Measurements from ENCODE around the gene FCGR1A. TPM values are rescaled to one million over a fixed set of nuclear protein-coding genes. Genes with fewer than 3 reads are reported as not detected.
"Not testable (repeated sequence)": the region's sequence is repeated elsewhere in the genome, so short reads cannot be mapped to it uniquely, and the experiment has no call there.

Gene FCGR1A
- total and polyA plus RNA-seq, 2 donors (not counting 3 experiments of a cell fraction or from before 2014, with no cell fraction given) = not detected

GRCh38 chr1:149792502-149792901 lies 10.0 kb downstream of the FCGR1A start:
- FAIRE-seq; H4K20me1 ChIP-seq (replicated peaks; ENCODE audit: control insufficient read depth, extremely low read depth, insufficient read depth, low read length); BruUV-seq (replicated peaks); H3K27me3 ChIP-seq (ENCODE audit: control insufficient read depth in 2 of 2, insufficient read depth in 2 of 2, low read length in 2 of 2); dilution Hi-C loops (cut with MboI; ENCODE audit: extremely low pct_ligation_motif_present, low sequenced_read_pairs); H3K9me1 ChIP-seq (replicated peaks; ENCODE audit: control insufficient read depth, extremely low read depth, insufficient read depth, low read length); CTCF ChIA-PET; H3K9me3 ChIP-seq (replicated peaks; ENCODE audit: control insufficient read depth, insufficient read depth, low read length); H3K9ac ChIP-seq (replicated peaks; ENCODE audit: extremely low read depth, insufficient read depth, low read length); H3K79me2 ChIP-seq (ENCODE audit: control insufficient read depth, insufficient read depth, low read length); H3K4me2 ChIP-seq (ENCODE audit: insufficient read depth, low read length); intact Hi-C loops (cut with micrococcal nuclease); POLR2A ChIA-PET; H3K27ac ChIP-seq (ENCODE audit: insufficient read depth, low read depth, low read length); H3K36me3 ChIP-seq (ENCODE audit: control insufficient read depth in 2 of 2, extremely low read depth in 1 of 2, insufficient read depth in 2 of 2, low read length in 2 of 2); H3K4me1 ChIP-seq (ENCODE audit: control insufficient read depth, extremely low read depth, insufficient read depth, low read length): not testable (repeated sequence)
- DNase-seq (ENCODE audit: low read depth, low spot score) = peak; percentile 10
- TF ChIP-seq, protein P1, sequence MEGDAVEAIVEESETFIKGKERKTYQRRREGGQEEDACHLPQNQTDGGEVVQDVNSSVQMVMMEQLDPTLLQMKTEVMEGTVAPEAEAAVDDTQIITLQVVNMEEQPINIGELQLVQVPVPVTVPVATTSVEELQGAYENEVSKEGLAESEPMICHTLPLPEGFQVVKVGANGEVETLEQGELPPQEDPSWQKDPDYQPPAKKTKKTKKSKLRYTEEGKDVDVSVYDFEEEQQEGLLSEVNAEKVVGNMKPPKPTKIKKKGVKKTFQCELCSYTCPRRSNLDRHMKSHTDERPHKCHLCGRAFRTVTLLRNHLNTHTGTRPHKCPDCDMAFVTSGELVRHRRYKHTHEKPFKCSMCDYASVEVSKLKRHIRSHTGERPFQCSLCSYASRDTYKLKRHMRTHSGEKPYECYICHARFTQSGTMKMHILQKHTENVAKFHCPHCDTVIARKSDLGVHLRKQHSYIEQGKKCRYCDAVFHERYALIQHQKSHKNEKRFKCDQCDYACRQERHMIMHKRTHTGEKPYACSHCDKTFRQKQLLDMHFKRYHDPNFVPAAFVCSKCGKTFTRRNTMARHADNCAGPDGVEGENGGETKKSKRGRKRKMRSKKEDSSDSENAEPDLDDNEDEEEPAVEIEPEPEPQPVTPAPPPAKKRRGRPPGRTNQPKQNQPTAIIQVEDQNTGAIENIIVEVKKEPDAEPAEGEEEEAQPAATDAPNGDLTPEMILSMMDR (IDR thresholded peaks at IDR 0.05; ENCODE audit: extremely low read depth in 1 of 2, insufficient read depth in 1 of 2, low read depth in 1 of 2, low read length in 2 of 2) = peak in 1 of 2 donors; percentile 45
- peak overlapping the region; percentile 51 for H2AFZ ChIP-seq (ENCODE audit: low read depth, low read length)
- H3K4me3 ChIP-seq (replicated peaks in 1 of 3; ENCODE audit: insufficient read depth in 1 of 3, low read depth in 1 of 3, low read length in 3 of 3) = peak overlapping the region in 1 of 3 experiments; percentile 52

DNA sequence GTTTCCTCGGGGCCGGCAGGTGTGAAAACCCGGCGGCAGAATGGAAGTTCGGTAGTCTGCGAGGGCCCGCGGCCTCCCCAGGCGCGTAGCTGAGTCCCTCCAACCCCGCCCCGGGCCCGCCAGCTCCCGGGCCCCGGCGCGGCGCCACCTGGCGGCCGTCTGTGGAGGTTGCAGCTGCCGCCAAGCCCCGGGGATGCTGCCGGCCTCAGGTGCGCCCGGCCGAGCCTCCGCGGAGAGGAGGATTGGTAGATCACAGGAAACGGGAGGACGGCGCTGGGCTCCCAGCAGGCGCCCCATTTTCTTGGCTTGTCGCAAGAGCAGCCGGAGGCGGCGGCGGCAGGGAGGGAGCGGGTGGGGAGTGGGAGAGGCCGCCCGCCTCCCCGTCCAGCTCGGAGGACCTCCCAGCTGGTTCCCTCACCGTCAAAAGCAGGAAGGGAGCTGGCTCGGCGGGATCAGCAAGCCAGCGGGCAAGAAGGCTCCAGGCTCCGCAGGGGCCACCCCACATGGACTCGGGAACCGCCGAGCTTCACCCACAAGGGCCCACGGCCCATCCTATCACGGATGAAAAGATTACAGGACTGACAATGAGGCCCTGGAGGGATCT lies 10.5 kb downstream of the FCGR1A start:
- dilution Hi-C loops (cut with MboI; ENCODE audit: extremely low pct_ligation_motif_present, low sequenced_read_pairs); H3K36me3 ChIP-seq (ENCODE audit: control insufficient read depth in 2 of 2, extremely low read depth in 1 of 2, insufficient read depth in 2 of 2, low read length in 2 of 2); H3K9ac ChIP-seq (replicated peaks; ENCODE audit: extremely low read depth, insufficient read depth, low read length); H3K79me2 ChIP-seq (ENCODE audit: control insufficient read depth, insufficient read depth, low read length); H2AFZ ChIP-seq (ENCODE audit: low read depth, low read length); H3K4me1 ChIP-seq (ENCODE audit: control insufficient read depth, extremely low read depth, insufficient read depth, low read length); H3K4me2 ChIP-seq (ENCODE audit: insufficient read depth, low read length); FAIRE-seq; POLR2A ChIA-PET; H4K20me1 ChIP-seq (replicated peaks; ENCODE audit: control insufficient read depth, extremely low read depth, insufficient read depth, low read length); BruUV-seq (replicated peaks); intact Hi-C loops (cut with micrococcal nuclease); H3K27me3 ChIP-seq (ENCODE audit: control insufficient read depth in 2 of 2, insufficient read depth in 2 of 2, low read length in 2 of 2); H3K9me1 ChIP-seq (replicated peaks; ENCODE audit: control insufficient read depth, extremely low read depth, insufficient read depth, low read length); CTCF ChIA-PET; H3K9me3 ChIP-seq (replicated peaks; ENCODE audit: control insufficient read depth, insufficient read depth, low read length); H3K27ac ChIP-seq (ENCODE audit: insufficient read depth, low read depth, low read length): not testable (repeated sequence)
- TF ChIP-seq, protein P1 (IDR thresholded peaks at IDR 0.05; ENCODE audit: extremely low read depth in 1 of 2, insufficient read depth in 1 of 2, low read depth in 1 of 2, low read length in 2 of 2) = peak in 1 of 2 donors; percentile 54
- peak overlapping the region in 1 of 3 experiments; percentile 52 for H3K4me3 ChIP-seq (replicated peaks in 1 of 3; ENCODE audit: insufficient read depth in 1 of 3, low read depth in 1 of 3, low read length in 3 of 3)
- peak; percentile 22 for DNase-seq (ENCODE audit: low read depth, low spot score)

DNA sequence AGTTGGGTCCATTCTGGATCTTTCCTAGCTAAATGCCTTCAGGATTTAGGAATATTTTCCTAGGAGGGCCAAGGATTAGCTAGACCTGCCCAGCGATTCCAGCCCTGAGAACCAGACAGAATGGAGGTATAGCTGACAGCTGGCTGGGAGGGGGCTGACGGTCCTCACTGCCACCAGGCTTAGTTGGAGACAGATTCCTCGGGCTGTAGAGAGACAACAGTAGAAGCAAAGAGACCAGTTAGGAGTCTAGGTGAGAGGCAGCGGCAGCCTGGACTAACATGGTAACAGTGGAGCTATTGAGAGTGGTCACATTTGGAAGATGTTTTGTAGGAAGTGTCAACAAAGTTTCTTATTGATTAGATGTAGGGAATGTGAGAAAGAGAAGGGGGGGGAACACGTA lies 11.4 kb downstream of the FCGR1A start:
- FAIRE-seq; H3K4me2 ChIP-seq (ENCODE audit: insufficient read depth, low read length); H3K9me1 ChIP-seq (replicated peaks; ENCODE audit: control insufficient read depth, extremely low read depth, insufficient read depth, low read length); H3K4me3 ChIP-seq (replicated peaks in 1 of 3; ENCODE audit: insufficient read depth in 1 of 3, low read depth in 1 of 3, low read length in 3 of 3); H3K9me3 ChIP-seq (replicated peaks; ENCODE audit: control insufficient read depth, insufficient read depth, low read length); CTCF ChIA-PET; DNase-seq (ENCODE audit: low read depth, low spot score); BruUV-seq (replicated peaks); H4K20me1 ChIP-seq (replicated peaks; ENCODE audit: control insufficient read depth, extremely low read depth, insufficient read depth, low read length); H3K36me3 ChIP-seq (ENCODE audit: control insufficient read depth in 2 of 2, extremely low read depth in 1 of 2, insufficient read depth in 2 of 2, low read length in 2 of 2); H2AFZ ChIP-seq (ENCODE audit: low read depth, low read length); H3K27ac ChIP-seq (ENCODE audit: insufficient read depth, low read depth, low read length); H3K27me3 ChIP-seq (ENCODE audit: control insufficient read depth in 2 of 2, insufficient read depth in 2 of 2, low read length in 2 of 2); H3K4me1 ChIP-seq (ENCODE audit: control insufficient read depth, extremely low read depth, insufficient read depth, low read length); POLR2A ChIA-PET; H3K79me2 ChIP-seq (ENCODE audit: control insufficient read depth, insufficient read depth, low read length); dilution Hi-C loops (cut with MboI; ENCODE audit: extremely low pct_ligation_motif_present, low sequenced_read_pairs); H3K9ac ChIP-seq (replicated peaks; ENCODE audit: extremely low read depth, insufficient read depth, low read length); intact Hi-C loops (cut with micrococcal nuclease): not testable (repeated sequence)

All from endothelial cell of umbilical vein (primary cell).